HepG2 (cell line): ENCODE results near the gene COMMD4. TPM values are rescaled to one million over a fixed set of nuclear protein-coding genes. Genes with fewer than 3 reads are reported as not detected.

Experiments
- ARNTL ChIP-seq: sonication (generic); formaldehyde crosslinking; IDR thresholded peaks from 2 replicates; pipeline ENCODE4 v1.4.0; 2020; ENCODE audit warnings: mild to moderate bottlenecking, missing genetic modification reagents
- CENPT ChIP-seq: sonication (generic); formaldehyde crosslinking; IDR thresholded peaks from 2 replicates; pipeline ENCODE4 v1.8.0; 2022; ENCODE audit warnings: low read depth, mild to moderate bottlenecking, moderate library complexity, missing genetic modification reagents
- DMAP1 ChIP-seq: IDR thresholded peaks from 2 replicates; pipeline ENCODE4 v1.6.1; 2016
- ETV6 ChIP-seq: sonication (generic); formaldehyde crosslinking; conservative IDR thresholded peaks from 2 replicates; pipeline ENCODE4 v1.4.0; 2020; ENCODE audit warnings: missing genetic modification reagents
- FLYWCH1 ChIP-seq: sonication (generic); formaldehyde crosslinking; IDR thresholded peaks from 2 replicates; pipeline ENCODE4 v1.8.1; 2023; ENCODE audit warnings: mild to moderate bottlenecking, missing genetic modification reagents
- GLI4 ChIP-seq: sonication (generic); formaldehyde crosslinking; IDR thresholded peaks from 2 replicates; pipeline ENCODE4 v1.5.1; 2020; ENCODE audit warnings: missing genetic modification reagents, mild to moderate bottlenecking, moderate library complexity, borderline replicate concordance
- HOXD1 ChIP-seq: sonication (generic); formaldehyde crosslinking; IDR thresholded peaks from 2 replicates; pipeline ENCODE4 v1.5.0; 2020; ENCODE audit warnings: missing genetic modification reagents
- IRF2 ChIP-seq: IDR thresholded peaks from 2 replicates; pipeline ENCODE4 v1.6.1; 2018; ENCODE audit warnings: missing genetic modification reagents, missing compliant biosample characterization
- IRF9 ChIP-seq: sonication (generic); formaldehyde crosslinking; IDR thresholded peaks from 2 replicates; pipeline ENCODE4 v1.8.0; 2022; ENCODE audit warnings: missing genetic modification reagents, mild to moderate bottlenecking, borderline replicate concordance
- MIER2 ChIP-seq: IDR thresholded peaks from 2 replicates; pipeline ENCODE4 v1.6.1; 2016; ENCODE audit warnings: missing biosample characterization, missing genetic modification reagents
- POLR2A ChIP-seq, 2 experiments: IDR thresholded peaks; 2 replicates each; pipeline ENCODE4 v1.6.1; 2011; ENCODE audit warnings: low read depth in 2 of 2, low read length in 2 of 2, mild to moderate bottlenecking in 1 of 2, moderate library complexity in 1 of 2; ENCODE audit not compliant: insufficient read depth in 1 of 2
- TOPORS ChIP-seq: sonication (generic); formaldehyde crosslinking; IDR thresholded peaks from 2 replicates; pipeline ENCODE4 v1.8.0; 2023; ENCODE audit warnings: mild to moderate bottlenecking, missing genetic modification reagents
- ZBTB25 ChIP-seq: IDR thresholded peaks from 2 replicates; pipeline ENCODE4 v1.6.1; 2018; ENCODE audit warnings: missing genetic modification reagents
- ZKSCAN5 ChIP-seq: sonication (generic); formaldehyde crosslinking; IDR thresholded peaks from 2 replicates; pipeline ENCODE4 v1.5.1; 2020; ENCODE audit warnings: mild to moderate bottlenecking, missing genetic modification reagents
- ZKSCAN8 ChIP-seq: IDR thresholded peaks from 2 replicates; pipeline ENCODE4 v1.6.1; 2016; ENCODE audit warnings: borderline replicate concordance, missing genetic modification reagents, missing compliant biosample characterization
- ZNF235 ChIP-seq: sonication (generic); formaldehyde crosslinking; IDR thresholded peaks from 2 replicates; pipeline ENCODE4 v1.8.1; 2023; ENCODE audit warnings: mild to moderate bottlenecking, missing genetic modification reagents, borderline replicate concordance
- ZNF263 ChIP-seq: sonication (generic); formaldehyde crosslinking; IDR thresholded peaks from 2 replicates; pipeline ENCODE4 v1.4.0; 2020; ENCODE audit warnings: missing genetic modification reagents
- ZNF317 ChIP-seq: sonication (generic); formaldehyde crosslinking; IDR thresholded peaks from 2 replicates; pipeline ENCODE4 v1.5.0; 2020; ENCODE audit warnings: mild to moderate bottlenecking, missing genetic modification reagents
- ZNF326 ChIP-seq: sonication (generic); formaldehyde crosslinking; IDR thresholded peaks from 2 replicates; pipeline ENCODE4 v1.4.0; 2020; ENCODE audit warnings: missing genetic modification reagents, borderline replicate concordance
- ZNF546 ChIP-seq: sonication (generic); formaldehyde crosslinking; conservative IDR thresholded peaks from 2 replicates; pipeline ENCODE4 v1.8.1; 2023; ENCODE audit warnings: mild to moderate bottlenecking, missing genetic modification reagents
- ZNF788 ChIP-seq: sonication (generic); formaldehyde crosslinking; IDR thresholded peaks from 2 replicates; pipeline ENCODE4 v1.5.0; 2020; ENCODE audit warnings: mild to moderate bottlenecking, missing genetic modification reagents, borderline replicate concordance
- ZSCAN30 ChIP-seq: sonication (generic); formaldehyde crosslinking; IDR thresholded peaks from 2 replicates; pipeline ENCODE4 v1.5.0; 2020; ENCODE audit warnings: mild to moderate bottlenecking, missing genetic modification reagents
- polyA plus RNA-seq, 8 experiments: library from polyadenylated mRNA; depleted of rRNA in 3 of 8; stranded (reverse) in 7 of 8; unstranded in 1 of 8; fragments of >200 nt; fragmentation: Illumina TruSeq in 4 of 8; extraction: Trizol in 4 of 8; gene quantifications; 2 replicates each; pipeline versions ENCODE4 v1.2.1 to v1.2.3, GENCODE V29; 2011 to 2016; ENCODE audit warnings: low read depth in 4 of 8, missing spikeins in 1 of 8, mixed read lengths in 1 of 8; ENCODE audit not compliant: insufficient read depth in 1 of 8
- total RNA-seq, 5 experiments: library from RNA; depleted of rRNA; stranded (reverse); fragments of >200 nt; fragmentation: Illumina TruSeq; extraction: Trizol; gene quantifications; 2 replicates each; pipeline ENCODE4 v1.2.3, GENCODE V29; 2016; ENCODE audit warnings: low read depth in 1 of 5
- TF ChIP-seq, protein P1 (sequence below), 2 experiments: sonication (generic) in 1 of 2; formaldehyde crosslinking in 1 of 2; IDR thresholded peaks; 2 replicates each; pipeline versions ENCODE4 v1.6.1 to v1.9.0; 2014 to 2022; ENCODE audit warnings: antibody characterized with exemption in 1 of 2, borderline replicate concordance in 1 of 2, inconsistent platforms in 1 of 2, low read depth in 1 of 2, missing genetic modification reagents in 1 of 2

COMMD4 gene
- total and polyA plus RNA-seq, 2 of the 13 experiments (the other 11 are each of a cell fraction or from before 2014, with no cell fraction given) = 45.8 to 89.9 TPM

DNA sequence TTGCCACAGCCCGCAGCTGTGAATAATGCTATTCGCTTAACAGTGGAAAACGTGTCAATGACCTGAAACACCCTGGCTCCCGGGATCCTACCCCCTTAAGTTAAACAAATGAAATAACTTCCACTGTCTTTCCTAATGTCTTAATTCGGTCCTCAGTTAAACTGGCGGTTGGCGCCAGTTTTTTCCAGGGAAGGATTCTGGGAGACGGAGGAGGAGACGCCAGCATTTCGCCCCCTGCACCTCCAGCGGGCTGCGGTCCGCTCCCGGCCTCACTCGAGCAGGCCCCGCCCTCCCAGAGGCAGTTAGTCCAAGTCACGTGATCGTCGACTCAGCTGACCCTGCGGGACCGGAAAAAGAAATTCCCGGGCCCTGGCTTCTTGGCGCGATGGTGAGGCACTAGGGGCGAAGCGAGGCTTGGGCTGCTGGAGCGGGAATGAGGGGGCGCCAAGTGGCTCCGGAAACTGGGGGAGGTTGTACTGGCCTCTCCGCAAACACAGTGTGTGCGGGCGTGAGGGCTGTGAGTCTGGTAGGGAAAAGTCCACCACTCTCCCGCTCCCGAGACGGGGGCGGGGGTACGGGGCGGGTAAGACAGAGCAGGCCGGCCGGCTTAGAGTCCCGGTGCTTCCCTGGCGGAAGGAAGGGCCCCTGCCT lies at the start of gene COMMD4 (continued):
- TF ChIP-seq ZNF263 (no peak), ZNF788 (CRISPR knock-in tag) (peak; percentile 76; the same call in 1 of the 2 replicates), IRF2 (CRISPR knock-in tag) (peak; percentile 94), ZNF326 (CRISPR knock-in tag) (no peak), ZNF317 (CRISPR knock-in tag) (peak; percentile 52; the same call in 1 of the 2 replicates), ARNTL (CRISPR knock-in tag) (peak; percentile 48; the same call in 1 of the 2 replicates), DMAP1 (CRISPR knock-in tag) (peak; percentile 95), CENPT (CRISPR knock-in tag) (0 out of 2 replicates have a peak, but pooled peaks have one; percentile 60), ZBTB25 (CRISPR knock-in tag) (peak; percentile 78), GLI4 (CRISPR knock-in tag) (0 out of 2 replicates have a peak, but pooled peaks have one; percentile 8), ZNF546 (no peak), FLYWCH1 (no peak), ZNF235 (0 out of 2 replicates have a peak, but pooled peaks have one; percentile 27), MIER2 (CRISPR knock-in tag) (peak; percentile 51; the same call in 1 of the 2 replicates), ZSCAN30 (no peak), IRF9 (CRISPR knock-in tag) (peak; percentile 75), ETV6 (CRISPR knock-in tag) (peak; percentile 69; the same call in 1 of the 2 replicates), ZKSCAN8 (peak; percentile 86), TOPORS (CRISPR knock-in tag) (0 out of 2 replicates have a peak, but pooled peaks have one; percentile 35), ZKSCAN5 (CRISPR knock-in tag) (no peak), POLR2A (IDR thresholded peaks at IDR 0.05; ENCODE audit: insufficient read depth in 1 of 2, low read depth in 2 of 2, low read length in 2 of 2) (peak; percentile 40 to 61; a peak in 2 of 4 replicates), HOXD1 (peak; percentile 49; the same call in 1 of the 2 replicates)
- TF ChIP-seq, protein P1, sequence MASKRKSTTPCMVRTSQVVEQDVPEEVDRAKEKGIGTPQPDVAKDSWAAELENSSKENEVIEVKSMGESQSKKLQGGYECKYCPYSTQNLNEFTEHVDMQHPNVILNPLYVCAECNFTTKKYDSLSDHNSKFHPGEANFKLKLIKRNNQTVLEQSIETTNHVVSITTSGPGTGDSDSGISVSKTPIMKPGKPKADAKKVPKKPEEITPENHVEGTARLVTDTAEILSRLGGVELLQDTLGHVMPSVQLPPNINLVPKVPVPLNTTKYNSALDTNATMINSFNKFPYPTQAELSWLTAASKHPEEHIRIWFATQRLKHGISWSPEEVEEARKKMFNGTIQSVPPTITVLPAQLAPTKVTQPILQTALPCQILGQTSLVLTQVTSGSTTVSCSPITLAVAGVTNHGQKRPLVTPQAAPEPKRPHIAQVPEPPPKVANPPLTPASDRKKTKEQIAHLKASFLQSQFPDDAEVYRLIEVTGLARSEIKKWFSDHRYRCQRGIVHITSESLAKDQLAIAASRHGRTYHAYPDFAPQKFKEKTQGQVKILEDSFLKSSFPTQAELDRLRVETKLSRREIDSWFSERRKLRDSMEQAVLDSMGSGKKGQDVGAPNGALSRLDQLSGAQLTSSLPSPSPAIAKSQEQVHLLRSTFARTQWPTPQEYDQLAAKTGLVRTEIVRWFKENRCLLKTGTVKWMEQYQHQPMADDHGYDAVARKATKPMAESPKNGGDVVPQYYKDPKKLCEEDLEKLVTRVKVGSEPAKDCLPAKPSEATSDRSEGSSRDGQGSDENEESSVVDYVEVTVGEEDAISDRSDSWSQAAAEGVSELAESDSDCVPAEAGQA (IDR thresholded peaks at IDR 0.05; ENCODE audit: low read depth) = peak; percentile 46; the same call in 1 of the 2 replicates
- TF ChIP-seq, protein P1 (CRISPR knock-in tag; IDR thresholded peaks at IDR 0.05; ENCODE audit: borderline replicate concordance) = no peak
